ENCODE measurements around the gene PYHIN1. TPM values are rescaled to one million over a fixed set of nuclear protein-coding genes. Genes with fewer than 3 reads are reported as not detected.

PYHIN1 gene
- total and polyA plus RNA-seq, 9 donors = 0.16 to 1.9 (median 0.50) TPM; not detected in 1

DNA sequence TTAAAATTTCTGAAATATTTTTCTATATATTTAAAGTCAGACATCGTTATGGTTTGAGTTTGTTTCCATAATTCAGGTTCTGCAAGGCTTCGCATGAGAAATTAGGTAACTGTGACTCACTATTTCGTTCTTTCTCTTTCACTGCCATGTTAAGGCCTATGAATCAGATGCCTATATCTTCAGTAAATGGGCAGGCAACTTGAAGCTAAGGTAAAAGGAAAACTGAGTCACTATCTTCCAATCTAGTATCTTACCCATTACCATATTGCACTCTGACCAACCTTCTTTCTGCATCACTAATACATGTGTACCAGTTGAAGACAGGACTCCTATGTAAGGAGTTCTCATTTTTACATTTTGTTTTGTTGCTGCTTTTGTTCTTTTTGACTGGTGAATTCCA lies 37.8 kb downstream of the PYHIN1 start:
- WGBS, 3 donors = 83 to 86% (median 84%) methylated on average over 3 of the region's 3 CpGs

DNA sequence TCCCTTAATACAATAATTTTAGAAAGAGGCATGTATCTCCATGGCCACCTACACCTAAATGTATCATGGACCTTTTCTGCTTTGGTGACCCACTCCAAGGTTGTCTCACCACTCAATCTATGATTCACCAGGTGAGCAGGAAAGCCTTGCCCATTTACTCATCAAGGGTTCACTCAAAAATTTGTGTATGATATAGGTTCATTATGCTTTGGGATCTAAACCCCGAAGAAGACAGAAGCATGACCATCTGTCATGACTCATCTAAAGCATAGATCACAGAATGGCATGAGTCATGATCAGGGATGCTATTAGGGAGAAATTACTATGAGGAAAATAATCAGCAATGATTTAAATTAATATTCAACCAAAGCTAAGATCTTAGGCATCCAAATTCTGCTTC lies 38.5 kb downstream of the PYHIN1 start:
- Histone ChIP-seq H3K9me3 (no peaks in the 10 kb centered on the region), H3K27me3 (no peaks in the 10 kb centered on the region), H3K4me3 (no peak overlapping the region), H3K4me1 (ENCODE audit: insufficient read depth) (no peaks in the 10 kb centered on the region), H3K36me3 (no peaks in the 10 kb centered on the region), H3K27ac (no peak overlapping the region)
- TF ChIP-seq POLR2A (IDR thresholded peaks at IDR 0.05) (no peak), EP300 (IDR thresholded peaks at IDR 0.05) (no peak)
- TF ChIP-seq, protein P1, sequence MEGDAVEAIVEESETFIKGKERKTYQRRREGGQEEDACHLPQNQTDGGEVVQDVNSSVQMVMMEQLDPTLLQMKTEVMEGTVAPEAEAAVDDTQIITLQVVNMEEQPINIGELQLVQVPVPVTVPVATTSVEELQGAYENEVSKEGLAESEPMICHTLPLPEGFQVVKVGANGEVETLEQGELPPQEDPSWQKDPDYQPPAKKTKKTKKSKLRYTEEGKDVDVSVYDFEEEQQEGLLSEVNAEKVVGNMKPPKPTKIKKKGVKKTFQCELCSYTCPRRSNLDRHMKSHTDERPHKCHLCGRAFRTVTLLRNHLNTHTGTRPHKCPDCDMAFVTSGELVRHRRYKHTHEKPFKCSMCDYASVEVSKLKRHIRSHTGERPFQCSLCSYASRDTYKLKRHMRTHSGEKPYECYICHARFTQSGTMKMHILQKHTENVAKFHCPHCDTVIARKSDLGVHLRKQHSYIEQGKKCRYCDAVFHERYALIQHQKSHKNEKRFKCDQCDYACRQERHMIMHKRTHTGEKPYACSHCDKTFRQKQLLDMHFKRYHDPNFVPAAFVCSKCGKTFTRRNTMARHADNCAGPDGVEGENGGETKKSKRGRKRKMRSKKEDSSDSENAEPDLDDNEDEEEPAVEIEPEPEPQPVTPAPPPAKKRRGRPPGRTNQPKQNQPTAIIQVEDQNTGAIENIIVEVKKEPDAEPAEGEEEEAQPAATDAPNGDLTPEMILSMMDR (IDR thresholded peaks at IDR 0.05) = no peak
- intact Hi-C loops (cut with DNase I) = no loop called here
- no peak for DNase-seq
- WGBS, 3 donors = 83 to 88% (median 83%) methylated on average over 1 of the region's 1 CpG

More for the DNA sequence above, 37.8 kb downstream of the PYHIN1 start:
- no peaks in the 10 kb centered on the region for H3K4me1 ChIP-seq (ENCODE audit: insufficient read depth)
- H3K4me3 ChIP-seq = no peak overlapping the region
- H3K27me3 ChIP-seq = no peaks in the 10 kb centered on the region
- intact Hi-C loops (cut with DNase I) = no loop called here
- H3K27ac ChIP-seq = no peak overlapping the region
- no peaks in the 10 kb centered on the region for H3K36me3 ChIP-seq
- no peaks in the 10 kb centered on the region for H3K9me3 ChIP-seq
- TF ChIP-seq POLR2A (IDR thresholded peaks at IDR 0.05) (no peak), EP300 (IDR thresholded peaks at IDR 0.05) (no peak)
- TF ChIP-seq, protein P1 (IDR thresholded peaks at IDR 0.05) = no peak
- DNase-seq = no peak

DNA sequence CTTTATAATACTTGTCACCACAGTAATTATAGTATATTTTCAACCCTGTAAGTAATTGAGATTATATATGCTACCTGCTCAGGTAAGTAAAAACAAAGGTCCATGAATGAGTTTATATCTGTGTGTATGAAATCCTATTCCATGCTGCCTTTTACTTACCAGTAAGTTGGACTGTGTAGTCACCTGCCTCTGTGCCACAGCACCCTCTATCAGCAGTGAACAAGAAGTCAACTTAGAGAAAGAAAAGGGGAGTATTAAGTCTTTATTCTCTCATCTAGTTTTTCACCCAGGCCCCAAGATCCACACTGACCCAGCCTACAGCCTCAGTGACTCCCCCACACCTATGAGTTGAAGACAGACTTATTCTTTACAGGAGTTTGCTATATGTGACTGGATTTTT lies 41.5 kb downstream of the PYHIN1 start:
- no peaks in the 10 kb centered on the region for H3K36me3 ChIP-seq
- DNase-seq = no peak
- H3K4me3 ChIP-seq = no peak overlapping the region
- no peaks in the 10 kb centered on the region for H3K27me3 ChIP-seq
- intact Hi-C loops (cut with DNase I) = no loop called here
- H3K4me1 ChIP-seq (ENCODE audit: insufficient read depth) = no peaks in the 10 kb centered on the region
- H3K27ac ChIP-seq = no peak overlapping the region
- H3K9me3 ChIP-seq = no peaks in the 10 kb centered on the region
- TF ChIP-seq EP300 (IDR thresholded peaks at IDR 0.05) (no peak), POLR2A (IDR thresholded peaks at IDR 0.05) (no peak)
- TF ChIP-seq, protein P1 (IDR thresholded peaks at IDR 0.05) = no peak

DNA sequence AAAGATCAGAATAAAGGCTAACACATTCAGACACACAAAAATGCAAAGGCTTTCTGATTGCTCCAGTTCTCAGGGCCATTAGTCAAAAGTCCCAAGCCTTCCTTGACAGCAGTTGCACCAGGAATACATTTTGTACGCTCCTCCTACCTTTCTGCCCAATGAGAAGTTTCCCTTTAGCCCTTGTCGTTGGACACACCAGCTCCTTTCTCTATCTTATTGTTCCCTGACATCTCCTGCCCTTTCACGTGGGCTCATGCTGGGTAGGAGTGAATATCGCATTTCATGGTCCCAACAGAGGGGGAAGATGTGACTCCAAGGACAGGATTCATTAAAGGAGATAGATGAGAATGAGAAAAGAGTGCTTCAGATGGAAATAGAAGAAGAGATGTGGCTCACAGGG lies 44.9 kb downstream of the PYHIN1 start:
- Histone ChIP-seq H3K27me3 (no peaks in the 10 kb centered on the region), H3K36me3 (no peaks in the 10 kb centered on the region), H3K4me1 (ENCODE audit: insufficient read depth) (no peaks in the 10 kb centered on the region), H3K4me3 (no peak overlapping the region), H3K27ac (no peak overlapping the region), H3K9me3 (no peaks in the 10 kb centered on the region)
- intact Hi-C loops (cut with DNase I) = no loop called here
- WGBS, 3 donors = 28 to 34% (median 30%) methylated on average over 4 of the region's 4 CpGs
- no peak for DNase-seq
- TF ChIP-seq POLR2A (IDR thresholded peaks at IDR 0.05) (no peak), EP300 (IDR thresholded peaks at IDR 0.05) (no peak)
- TF ChIP-seq, protein P1 (IDR thresholded peaks at IDR 0.05) = no peak

DNA sequence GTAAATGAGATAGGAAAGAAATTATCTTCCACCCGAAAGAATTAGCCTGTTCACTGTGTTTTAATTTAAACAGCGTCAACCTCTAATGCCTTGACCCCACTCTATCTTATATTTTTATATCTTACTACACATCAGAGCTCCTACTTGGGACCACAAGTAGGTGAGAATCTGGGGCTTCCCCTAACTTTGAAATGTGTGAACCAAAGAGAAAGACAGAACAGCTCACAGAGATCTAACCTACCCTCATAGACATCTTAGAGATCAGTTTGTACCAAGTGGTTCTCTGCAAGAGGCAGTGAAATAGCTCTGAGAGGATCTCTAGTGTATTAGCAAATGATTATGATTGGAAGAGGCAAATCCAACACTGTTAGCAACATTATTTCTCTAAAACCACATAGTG lies 47.4 kb downstream of the PYHIN1 start:
- TF ChIP-seq, protein P1 (IDR thresholded peaks at IDR 0.05) = no peak
- no peak for TF ChIP-seq EP300 (IDR thresholded peaks at IDR 0.05)
- TF ChIP-seq POLR2A (IDR thresholded peaks at IDR 0.05) = no peak
- H3K9me3 ChIP-seq = no peaks in the 10 kb centered on the region
- DNase-seq = no peak
- intact Hi-C loops (cut with DNase I) = no loop called here
- H3K36me3 ChIP-seq = no peaks in the 10 kb centered on the region
- H3K27ac ChIP-seq = no peak overlapping the region
- H3K4me1 ChIP-seq (ENCODE audit: insufficient read depth) = no peaks in the 10 kb centered on the region
- no peaks in the 10 kb centered on the region for H3K27me3 ChIP-seq
- 45 to 64% (median 49%) methylated on average over 2 of the region's 2 CpGs for WGBS, 3 donors
- no peak overlapping the region for H3K4me3 ChIP-seq
